GM12875 (cell line): ENCODE results near the gene TIMP3.

Source experiments
- H3K4me3 ChIP-seq: one replicate; pipeline ENCODE4 v1.5.1; 2011; ENCODE audit warnings: low read depth, low read length, control low read depth
- CTCF ChIP-seq: IDR thresholded peaks from 2 replicates; pipeline ENCODE4 v1.5.1; 2011; ENCODE audit warnings: low read depth, mild to moderate bottlenecking, control low read depth, inconsistent platforms, low read length, moderate library complexity, borderline replicate concordance; ENCODE audit not compliant: insufficient read depth

The TIMP3 gene

GRCh38 chr22:32776397-32776796, 25.1 kb upstream of the TIMP3 start:
- no peak for TF ChIP-seq CTCF

GRCh38 chr22:32776802-32777201, 24.7 kb upstream of the TIMP3 start:
- no peak for TF ChIP-seq CTCF
- no peak overlapping the region for H3K4me3 ChIP-seq

More at GRCh38 chr22:32776397-32776796, 25.1 kb upstream of the TIMP3 start:
- no peak overlapping the region for H3K4me3 ChIP-seq

- no peak overlapping the region for H3K4me3 ChIP-seq
- TF ChIP-seq CTCF, result no peak
Observed at GRCh38 chr22:32777987-32778386, 23.5 kb upstream of the TIMP3 start.

- TF ChIP-seq CTCF, result no peak
- H3K4me3 ChIP-seq, result no peak overlapping the region
Observed at GRCh38 chr22:32780726-32781310, 20.7 kb upstream of the TIMP3 start.

GRCh38 chr22:32781695-32782094, 19.8 kb upstream of the TIMP3 start:
- no peak for TF ChIP-seq CTCF
- H3K4me3 ChIP-seq, result no peak overlapping the region

GRCh38 chr22:32785321-32786026, 16.0 kb upstream of the TIMP3 start:
- no peak overlapping the region for H3K4me3 ChIP-seq
- no peak for TF ChIP-seq CTCF

GRCh38 chr22:32786027-32786418, 15.5 kb upstream of the TIMP3 start:
- no peak overlapping the region for H3K4me3 ChIP-seq
- no peak for TF ChIP-seq CTCF
